Amniotic epithelial cell (primary cell): Measurements from ENCODE around the gene BACE1-AS.
"Not testable (repeated sequence)": the region's sequence is repeated elsewhere in the genome, so short reads cannot be mapped to it uniquely, and the experiment has no call there.

Experiments used
- DNase-seq: peaks from one replicate; pipeline ENCODE4 v3.0.0-alpha.2; 2010; ENCODE audit warnings: low read depth

Gene BACE1-AS

GRCh38 chr11:117327255-117327566 is 36.1 kb downstream of the BACE1-AS start:
- DNase-seq = not testable (repeated sequence)

GRCh38 chr11:117327567-117328374 is 36.6 kb downstream of the BACE1-AS start, which contains the start of gene CEP164:
Gene CEP164, plus strand, starts transcription at chr11:117327854. Its CDS starts 10,733 bp downstream, at chr11:117338587.
- peak; percentile 97 for DNase-seq

- peak; percentile 70 for DNase-seq
These were observed 37.3 kb downstream of the BACE1-AS start for GRCh38 chr11:117328375-117329010.

- no peak for DNase-seq
These were observed 41.7 kb downstream of the BACE1-AS start for GRCh38 chr11:117332843-117333242.

- no peak for DNase-seq
These were observed 42.8 kb downstream of the BACE1-AS start for GRCh38 chr11:117333917-117334316.

GRCh38 chr11:117334896-117335295 is 43.8 kb downstream of the BACE1-AS start:
- DNase-seq = no peak

GRCh38 chr11:117335399-117335798 is 44.3 kb downstream of the BACE1-AS start:
- no peak for DNase-seq

GRCh38 chr11:117337076-117337475 is 45.9 kb downstream of the BACE1-AS start:
- no peak for DNase-seq
